K562 (cell line): ENCODE measurements around the gene POMT1. TPM values are rescaled to one million over a fixed set of nuclear protein-coding genes. Genes with fewer than 3 reads are reported as not detected.

ENCODE experiments used
- ATAC-seq: fragments of 200-7000 bp; cut with Tn5 transposase; 3 replicates; pipeline ENCODE4 v1.9.1; 2020; ENCODE audit warnings: moderate library complexity
- BruUV-seq: library from RNA; stranded (reverse); fragments of 400-500 nt; replicated peaks from 2 replicates; lab custom pipeline; 2021; lab: Mats Ljungman, UMichigan
- CTCF ChIA-PET: fragments of 300-600 bp; formaldehyde crosslinking; extraction: SDS; loops from one replicate; lab custom pipeline; 2021; ENCODE audit warnings: low intra/inter-chr PET ratio; lab: Yijun Ruan, JAX
- POLR2A ChIA-PET: fragments of 300-600, 350-650 bp; sonication (Branson Sonifier 250); formaldehyde crosslinking; extraction: SDS; loops from one replicate; lab custom pipeline; 2021; ENCODE audit warnings: antibody characterized with exemption, inconsistent platforms; lab: Yijun Ruan, JAX
- DNase-seq, 4 experiments: peaks; one replicate each; pipeline versions ENCODE4 v3.0.0 to v3.0.0-alpha.2; 2011 to 2018; ENCODE audit warnings: low spot score in 3 of 4, mixed read lengths in 3 of 4; ENCODE audit errors: extremely low read depth in 1 of 4
- FAIRE-seq: peaks from 2 replicates; lab custom pipeline; 2011; peaks lifted over from hg19 to GRCh38; lab: Jason Lieb, UNC
- H2AFZ ChIP-seq: 2 replicates; pipeline ENCODE4 v1.6.0; 2011; ENCODE audit warnings: low read depth, low read length, control low read depth, inconsistent platforms
- H3K27ac ChIP-seq: fragments of 200-600 bp; 3 replicates; pipeline ENCODE4 v1.8.0; 2011; ENCODE audit warnings: low read depth, mild to moderate bottlenecking, control low read depth, inconsistent platforms, low read length, moderate library complexity, mixed read lengths; ENCODE audit errors: extremely low read depth
- H3K27me3 ChIP-seq, 2 experiments: fragments of 300-600 bp in 1 of 2; 2 replicates in 1 of 2; 3 replicates in 1 of 2; pipeline versions ENCODE4 v1.6.0 to v1.8.0; 2011; ENCODE audit warnings: inconsistent platforms in 2 of 2, low read length in 2 of 2, mild to moderate bottlenecking in 1 of 2, mixed read lengths in 1 of 2, moderate library complexity in 1 of 2; ENCODE audit not compliant: control insufficient read depth in 2 of 2, insufficient read depth in 2 of 2
- H3K36me3 ChIP-seq: fragments of 300-600 bp; 3 replicates; pipeline ENCODE4 v1.8.0; 2011; ENCODE audit warnings: mild to moderate bottlenecking, low read length, inconsistent platforms; ENCODE audit not compliant: control insufficient read depth, insufficient read depth
- H3K4me1 ChIP-seq, 2 experiments: fragments of 200-600 bp in 1 of 2; replicated peaks in 1 of 2; 2 replicates in 1 of 2; 3 replicates in 1 of 2; pipeline versions ENCODE4 v1.5.1 to v1.8.0; 2011; ENCODE audit warnings: inconsistent platforms in 2 of 2, low read length in 2 of 2, mild to moderate bottlenecking in 1 of 2, mixed read lengths in 1 of 2, moderate library complexity in 1 of 2; ENCODE audit not compliant: control insufficient read depth in 2 of 2, insufficient read depth in 2 of 2
- H3K4me2 ChIP-seq: 2 replicates; pipeline ENCODE4 v1.6.1; 2011; ENCODE audit warnings: low read length, control low read depth, inconsistent platforms, mixed read lengths; ENCODE audit not compliant: insufficient read depth
- H3K4me3 ChIP-seq: fragments of 200-600 bp; sonication (generic), shearing (Covaris generic); 2 replicates; pipeline ENCODE4 v1.5.1; 2016; ENCODE audit warnings: control low read depth, inconsistent platforms
- H3K79me2 ChIP-seq: fragments of 200-600 bp; 3 replicates; pipeline ENCODE4 v1.8.0; 2011; ENCODE audit warnings: low read length, inconsistent platforms; ENCODE audit not compliant: control insufficient read depth, insufficient read depth
- H3K9ac ChIP-seq, 2 experiments: 2 replicates each; pipeline versions ENCODE4 v1.6.0 to v1.6.1; 2011; ENCODE audit warnings: low read depth in 2 of 2, low read length in 2 of 2, control low read depth in 1 of 2, inconsistent platforms in 1 of 2, mild to moderate bottlenecking in 1 of 2, mixed read lengths in 1 of 2; ENCODE audit not compliant: insufficient read depth in 1 of 2
- H3K9me1 ChIP-seq: one replicate; pipeline ENCODE4 v1.6.0; 2011; ENCODE audit warnings: inconsistent platforms, mild to moderate bottlenecking, low read length, moderate library complexity; ENCODE audit not compliant: control insufficient read depth, insufficient read depth
- H3K9me3 ChIP-seq: replicated peaks from 2 replicates; pipeline ENCODE4 v1.5.1; 2011; ENCODE audit warnings: low read depth, low read length, inconsistent platforms; ENCODE audit not compliant: control insufficient read depth, insufficient read depth
- H4K20me1 ChIP-seq: replicated peaks from 2 replicates; pipeline ENCODE4 v1.6.1; 2011; ENCODE audit warnings: low read length, inconsistent platforms, mixed read lengths; ENCODE audit not compliant: control insufficient read depth, insufficient read depth
- MAFF ChIP-seq: IDR thresholded peaks from 2 replicates; pipeline ENCODE4 v1.6.1; 2012; ENCODE audit warnings: low read length, improper control_type of control experiment
- POLR2AphosphoS2 ChIP-seq: IDR thresholded peaks from 2 replicates; pipeline ENCODE4 v1.6.1; 2012; ENCODE audit warnings: low read length, improper control_type of control experiment
- POLR2G ChIP-seq: fragments of 200-400 bp; formaldehyde crosslinking; IDR thresholded peaks from 2 replicates; pipeline ENCODE4 v1.6.1; 2017; ENCODE audit warnings: low read depth, mild to moderate bottlenecking, antibody characterized with exemption, low read length, moderate library complexity
- ZKSCAN8 ChIP-seq: fragments of 200-800 bp; sonication (Bioruptor generic); IDR thresholded peaks from 2 replicates; pipeline ENCODE4 v1.6.1; 2016; ENCODE audit warnings: missing genetic modification characterization, missing compliant biosample characterization
- WGBS: fragments of 100-300 bp; shearing (Covaris generic); methylation state at CpG from one replicate; pipeline ENCODE4 v1.1.6; 2016; ENCODE audit warnings: low coverage, mixed read lengths; ENCODE audit not compliant: insufficient coverage; ENCODE audit errors: missing lambda C conversion rate; 5-methylcytosine and 5-hydroxymethylcytosine counted together
- in situ Hi-C: fragments of 300-500 bp; cut with MboI; formaldehyde crosslinking; loops from 4 replicates; pipeline ENCODE4 v1.15.0; 2018; ENCODE audit warnings: inconsistent platforms, mixed read lengths
- intact Hi-C: fragments of 100-400 bp; cut with micrococcal nuclease; formaldehyde crosslinking; loops from 2 replicates; pipeline ENCODE4 v1.14.2; 2022
- polyA plus RNA-seq, 8 experiments: library from polyadenylated mRNA; depleted of rRNA in 4 of 8; stranded (reverse) in 5 of 8; unstranded in 3 of 8; fragments of >200 nt; fragmentation: Nextera tagmentation in 2 of 8; fragmentation: Illumina TruSeq in 1 of 8; extraction: Ambion mirVana in 2 of 8; extraction: Trizol in 1 of 8; gene quantifications; 2 replicates each; pipeline versions ENCODE4 v1.2.1 to v1.2.3, GENCODE V29; 2011 to 2014; ENCODE audit warnings: inconsistent platforms in 1 of 8, missing spikeins in 1 of 8
- total RNA-seq, 7 experiments: library from RNA; depleted of rRNA in 6 of 7; stranded (reverse); fragments of >200 nt in 6 of 7; fragmentation: Illumina TruSeq in 2 of 7; extraction: Trizol in 2 of 7; gene quantifications; 2 replicates each; pipeline versions ENCODE4 v1.2.1 to v1.2.3, GENCODE V29; 2011 to 2021; ENCODE audit warnings: low replicate concordance in 1 of 7

The POMT1 gene
- total and polyA plus RNA-seq, 9 of the 15 experiments (the other 6 are each of a cell fraction or from before 2014, with no cell fraction given): 1.8 to 23.5 (median 14.6) TPM

GRCh38 chr9:131523086-131523388, 20.3 kb downstream of the POMT1 start:
- H2AFZ ChIP-seq: no peak overlapping the region
- peaks cover 92% of the 10 kb centered on the region; the same call in 2 of the 3 replicates for H3K36me3 ChIP-seq
- no peak overlapping the region for H3K4me2 ChIP-seq
- ATAC-seq (no peak), FAIRE-seq (no peak), DNase-seq (no peak)
- ChIA-PET POLR2A (interaction anchor here (0.6 kb wide), 4 partner anchors 83 to 204 kb away, joined by 3 to 4 read pairs (median 3); no protein-coding TSS in a partner anchor), CTCF (no interaction called here)
- H3K4me1 ChIP-seq: peaks cover 0 to 17% of the 10 kb centered on the region in 2 experiments; a peak in 1 of 5 replicates
- H3K9me1 ChIP-seq: no peaks in the 10 kb centered on the region
- H4K20me1 ChIP-seq: no peaks in the 10 kb centered on the region; the same call in 1 of the 2 replicates
- H3K79me2 ChIP-seq: no peaks in the 10 kb centered on the region
- no peak overlapping the region for H3K9ac ChIP-seq
- in situ Hi-C loops: no loop called here
- intact Hi-C loops: no loop called here
- no TSS peak for BruUV-seq
- TF ChIP-seq ZKSCAN8 (CRISPR knock-in tag) (no peak), POLR2G (0 out of 2 replicates have a peak, but pooled peaks have one; percentile 8), MAFF (no peak), POLR2AphosphoS2 (0 out of 2 replicates have a peak, but pooled peaks have one; percentile 13)
- no peaks in the 10 kb centered on the region for H3K27me3 ChIP-seq
- H3K27ac ChIP-seq: no peak overlapping the region
- WGBS: 88% methylated on average over 9 of the region's 9 CpGs
- H3K9me3 ChIP-seq: no peaks in the 10 kb centered on the region
- no peak overlapping the region for H3K4me3 ChIP-seq
